Hepatocyte (in vitro differentiated cells): Measurements from ENCODE around the gene APPL2. TPM values are rescaled to one million over a fixed set of nuclear protein-coding genes. Genes with fewer than 3 reads are reported as not detected.
"Not testable (repeated sequence)": the region's sequence is repeated elsewhere in the genome, so short reads cannot be mapped to it uniquely, and the experiment has no call there.

Experiments used
- DNase-seq: peaks from one replicate; pipeline ENCODE4 v3.0.0-alpha.2; 2016; ENCODE audit warnings: low spot score
- H2AFZ ChIP-seq: fragments of 200-600 bp; sonication (generic); 2 replicates; pipeline ENCODE4 v1.6.0; 2016; ENCODE audit warnings: antibody characterized with exemption, mild to moderate bottlenecking
- H3K27ac ChIP-seq: fragments of 200-600 bp; sonication (generic); 2 replicates; pipeline ENCODE4 v1.5.1; 2016; ENCODE audit warnings: mild to moderate bottlenecking
- H3K27me3 ChIP-seq: fragments of 200-600 bp; sonication (generic); 2 replicates; pipeline ENCODE4 v1.6.1; 2016
- H3K36me3 ChIP-seq: fragments of 200-600 bp; sonication (generic); replicated peaks from 2 replicates; pipeline ENCODE4 v1.5.1; 2016; ENCODE audit warnings: low read depth; ENCODE audit not compliant: insufficient read depth
- H3K4me1 ChIP-seq: fragments of 200-600 bp; sonication (generic); 2 replicates; pipeline ENCODE4 v1.5.1; 2016; ENCODE audit warnings: mild to moderate bottlenecking, moderate library complexity; ENCODE audit not compliant: insufficient read depth
- H3K4me2 ChIP-seq: fragments of 200-600 bp; sonication (generic); 2 replicates; pipeline ENCODE4 v1.6.0; 2016
- H3K4me3 ChIP-seq: fragments of 200-600 bp; sonication (generic); 2 replicates; pipeline ENCODE4 v1.5.1; 2016; ENCODE audit warnings: mild to moderate bottlenecking
- H3K79me2 ChIP-seq: fragments of 200-600 bp; sonication (generic); 2 replicates; pipeline ENCODE4 v1.6.0; 2017; ENCODE audit warnings: mild to moderate bottlenecking
- H3K9me2 ChIP-seq: fragments of 200-600 bp; sonication (generic); replicated peaks from 2 replicates; pipeline ENCODE4 v1.6.0; 2017; ENCODE audit warnings: mild to moderate bottlenecking; ENCODE audit not compliant: insufficient read depth
- H3K9me3 ChIP-seq: fragments of 200-600 bp; sonication (generic); 2 replicates; pipeline ENCODE4 v1.5.1; 2016; ENCODE audit warnings: low read depth, mild to moderate bottlenecking
- H4K20me1 ChIP-seq: fragments of 200-600 bp; sonication (generic); 2 replicates; pipeline ENCODE4 v1.6.0; 2016; ENCODE audit warnings: mild to moderate bottlenecking; ENCODE audit not compliant: insufficient read depth, poor library complexity, severe bottlenecking
- EZH2 ChIP-seq: fragments of 200-600 bp; sonication (generic); IDR thresholded peaks from 2 replicates; pipeline ENCODE4 v1.6.1; 2016; ENCODE audit warnings: antibody characterized with exemption, mild to moderate bottlenecking, borderline replicate concordance
- EZH2phosphoT487 ChIP-seq: fragments of 200-600 bp; sonication (generic); IDR thresholded peaks from one replicate; pipeline ENCODE4 v1.6.1; 2018; ENCODE audit warnings: antibody characterized with exemption, mild to moderate bottlenecking, low read depth, moderate library complexity; ENCODE audit not compliant: unreplicated experiment, severe bottlenecking
- WGBS: methylation state at CpG from one replicate; pipeline ENCODE4 v1.1.6; 2016; ENCODE audit warnings: low lambda C conversion rate; ENCODE audit errors: missing lambda C conversion rate; 5-methylcytosine and 5-hydroxymethylcytosine counted together
- polyA plus RNA-seq: library from polyadenylated mRNA; unstranded; fragments of >200 nt; fragmentation: Nextera tagmentation; extraction: Ambion mirVana; gene quantifications from 2 replicates; pipeline ENCODE4 v1.2.1, GENCODE V29; 2016
- total RNA-seq: library from RNA; depleted of rRNA; stranded (reverse); fragments of >200 nt; gene quantifications from 2 replicates; pipeline ENCODE4 v1.2.3, GENCODE V29; 2014
- TF ChIP-seq, protein P1 (sequence below): fragments of 200-600 bp; sonication (generic); IDR thresholded peaks from 2 replicates; pipeline ENCODE4 v1.5.1; 2016; ENCODE audit warnings: antibody characterized with exemption, mild to moderate bottlenecking; ENCODE audit not compliant: poor library complexity

Gene APPL2
- total and polyA plus RNA-seq, 2 experiments from 2014 or later, result 42.2 to 74.1 TPM

GRCh38 chr12:105192624-105193225 lies 43.2 kb downstream of the APPL2 start:
- no peak overlapping the region for H3K27ac ChIP-seq
- TF ChIP-seq EZH2 (no peak), EZH2phosphoT487 (no peak)
- TF ChIP-seq, protein P1, sequence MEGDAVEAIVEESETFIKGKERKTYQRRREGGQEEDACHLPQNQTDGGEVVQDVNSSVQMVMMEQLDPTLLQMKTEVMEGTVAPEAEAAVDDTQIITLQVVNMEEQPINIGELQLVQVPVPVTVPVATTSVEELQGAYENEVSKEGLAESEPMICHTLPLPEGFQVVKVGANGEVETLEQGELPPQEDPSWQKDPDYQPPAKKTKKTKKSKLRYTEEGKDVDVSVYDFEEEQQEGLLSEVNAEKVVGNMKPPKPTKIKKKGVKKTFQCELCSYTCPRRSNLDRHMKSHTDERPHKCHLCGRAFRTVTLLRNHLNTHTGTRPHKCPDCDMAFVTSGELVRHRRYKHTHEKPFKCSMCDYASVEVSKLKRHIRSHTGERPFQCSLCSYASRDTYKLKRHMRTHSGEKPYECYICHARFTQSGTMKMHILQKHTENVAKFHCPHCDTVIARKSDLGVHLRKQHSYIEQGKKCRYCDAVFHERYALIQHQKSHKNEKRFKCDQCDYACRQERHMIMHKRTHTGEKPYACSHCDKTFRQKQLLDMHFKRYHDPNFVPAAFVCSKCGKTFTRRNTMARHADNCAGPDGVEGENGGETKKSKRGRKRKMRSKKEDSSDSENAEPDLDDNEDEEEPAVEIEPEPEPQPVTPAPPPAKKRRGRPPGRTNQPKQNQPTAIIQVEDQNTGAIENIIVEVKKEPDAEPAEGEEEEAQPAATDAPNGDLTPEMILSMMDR, result no peak
- no peaks in the 10 kb centered on the region for H4K20me1 ChIP-seq
- no peaks in the 10 kb centered on the region for H3K9me3 ChIP-seq
- no peaks in the 10 kb centered on the region for H3K4me1 ChIP-seq
- no peaks in the 10 kb centered on the region for H3K79me2 ChIP-seq
- no peak overlapping the region for H3K4me2 ChIP-seq
- H3K4me3 ChIP-seq, result no peak overlapping the region
- peaks cover 6% of the 10 kb centered on the region for H3K36me3 ChIP-seq
- no peak for DNase-seq
- 74% methylated on average over 1 of the region's 1 CpG for WGBS
- no peak overlapping the region for H2AFZ ChIP-seq
- H3K9me2 ChIP-seq, result no peaks in the 10 kb centered on the region
- H3K27me3 ChIP-seq, result no peaks in the 10 kb centered on the region

DNA sequence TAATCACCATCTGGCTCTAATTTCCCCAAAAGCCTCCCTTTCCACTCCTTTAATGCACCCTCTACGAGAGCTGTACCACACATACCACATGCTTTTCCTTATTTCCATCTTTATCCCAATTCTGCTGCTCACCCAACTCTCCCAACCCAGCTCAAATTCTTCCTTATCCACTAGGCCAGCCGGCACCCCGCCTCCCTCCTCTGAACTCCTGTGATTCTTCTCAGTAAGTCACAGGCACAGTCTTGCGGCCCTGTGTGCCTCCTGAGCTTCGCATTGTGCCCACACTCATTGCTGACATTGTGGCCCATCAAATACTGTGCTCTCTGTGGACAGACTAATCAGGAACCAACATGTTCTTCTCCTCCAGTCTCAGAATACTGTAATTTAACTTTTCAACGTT lies 45.4 kb downstream of the APPL2 start:
- Histone ChIP-seq H3K4me2 (no peak overlapping the region), H3K36me3 (peaks cover 6% of the 10 kb centered on the region), H3K27me3 (no peaks in the 10 kb centered on the region), H4K20me1 (no peaks in the 10 kb centered on the region), H3K27ac (no peak overlapping the region), H3K9me3 (no peaks in the 10 kb centered on the region), H3K79me2 (peaks cover 2% of the 10 kb centered on the region), H3K9me2 (no peaks in the 10 kb centered on the region), H2AFZ (no peak overlapping the region), H3K4me3 (no peak overlapping the region), H3K4me1 (no peaks in the 10 kb centered on the region)
- DNase-seq, result no peak
- 90% methylated on average over 6 of the region's 6 CpGs for WGBS
- TF ChIP-seq, protein P1, result no peak
- TF ChIP-seq EZH2phosphoT487 (no peak), EZH2 (no peak)

DNA sequence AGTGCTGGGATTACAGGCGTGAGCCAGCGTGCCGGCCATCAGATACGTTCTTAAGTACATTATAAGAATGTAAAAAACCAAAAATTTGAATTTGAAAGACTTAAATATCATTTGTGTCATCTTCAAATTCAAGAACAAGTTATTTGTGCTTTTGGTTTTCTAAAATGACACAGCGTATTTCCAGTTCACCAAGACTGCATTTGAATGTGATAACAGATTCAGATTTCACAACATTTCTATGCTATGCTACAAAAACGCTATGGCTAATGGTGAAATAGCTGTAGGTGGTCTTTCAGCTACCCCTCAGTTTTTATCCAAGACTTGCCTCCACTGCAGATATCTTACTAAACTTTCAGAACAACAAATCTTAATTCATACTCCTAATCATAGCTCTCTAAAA lies 46.7 kb downstream of the APPL2 start:
- Histone ChIP-seq H4K20me1 (no peaks in the 10 kb centered on the region), H3K27me3 (no peaks in the 10 kb centered on the region), H3K79me2 (peaks cover 2% of the 10 kb centered on the region), H3K27ac (no peak overlapping the region), H3K4me2 (no peak overlapping the region), H3K9me2 (no peaks in the 10 kb centered on the region), H3K4me3 (no peak overlapping the region), H3K4me1 (no peaks in the 10 kb centered on the region), H2AFZ (no peak overlapping the region), H3K9me3 (no peaks in the 10 kb centered on the region), H3K36me3 (peaks cover 8% of the 10 kb centered on the region)
- 80% methylated on average over 6 of the region's 6 CpGs for WGBS
- no peak for DNase-seq
- no peak for TF ChIP-seq EZH2phosphoT487
- TF ChIP-seq, protein P1, result no peak
- TF ChIP-seq EZH2, result no peak

GRCh38 chr12:105183976-105184375 lies 52.0 kb downstream of the APPL2 start:
- H3K79me2 ChIP-seq, H2AFZ ChIP-seq, H4K20me1 ChIP-seq, H3K27ac ChIP-seq, H3K27me3 ChIP-seq, H3K4me1 ChIP-seq, DNase-seq, H3K4me2 ChIP-seq, H3K4me3 ChIP-seq, H3K9me2 ChIP-seq: not testable (repeated sequence)
- Histone ChIP-seq H3K36me3 (peaks cover 13% of the 10 kb centered on the region), H3K9me3 (peaks cover 13% of the 10 kb centered on the region)
- WGBS, result 90% methylated on average over 5 of the region's 5 CpGs

DNA sequence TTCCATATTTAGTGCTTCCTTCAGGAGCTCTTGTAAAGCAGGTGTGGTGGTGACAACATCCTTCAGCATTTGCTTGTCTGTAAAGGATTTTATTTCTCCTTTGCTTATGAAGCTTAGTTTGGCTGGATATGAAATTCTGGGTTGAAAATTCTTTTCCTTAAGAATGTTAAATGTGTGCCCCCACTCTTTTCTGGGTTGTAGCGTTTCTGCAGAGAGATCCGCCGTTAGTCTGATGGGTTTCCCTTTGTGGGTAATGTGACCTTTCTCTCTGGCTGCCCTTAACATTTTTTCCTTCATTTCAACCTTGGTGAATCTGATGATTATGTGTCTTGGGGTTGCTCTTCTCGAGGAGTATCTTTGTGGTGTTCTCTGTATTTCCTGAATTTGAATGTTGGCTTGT lies 52.6 kb downstream of the APPL2 start:
- not testable (repeated sequence) for H3K9me2 ChIP-seq, H3K4me3 ChIP-seq, H3K27me3 ChIP-seq, H3K79me2 ChIP-seq, H3K4me1 ChIP-seq, H3K27ac ChIP-seq, H2AFZ ChIP-seq, H3K36me3 ChIP-seq, H4K20me1 ChIP-seq, H3K4me2 ChIP-seq, DNase-seq
- WGBS, result 99% methylated on average over 4 of the region's 4 CpGs
- peaks cover 13% of the 10 kb centered on the region for H3K9me3 ChIP-seq

DNA sequence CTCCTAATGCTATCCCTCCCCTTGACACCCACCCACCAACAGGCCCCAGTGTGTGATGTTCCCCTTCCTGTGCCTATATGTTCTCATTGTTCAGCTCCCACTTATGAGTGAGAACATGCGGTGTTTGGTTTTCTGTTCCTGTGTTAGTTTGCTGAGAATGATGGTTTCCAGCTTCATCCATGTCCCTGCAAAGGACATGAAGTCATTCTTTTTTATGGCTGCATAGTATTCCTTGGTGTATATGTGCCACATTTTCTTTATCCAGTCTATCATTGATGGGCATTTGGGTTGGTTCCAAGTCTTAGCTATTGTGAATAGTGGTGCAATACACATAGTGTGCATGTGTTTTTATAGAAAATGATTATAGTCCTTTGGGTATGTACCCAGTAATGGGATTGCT lies 56.9 kb downstream of the APPL2 start:
- not testable (repeated sequence) for H3K9me2 ChIP-seq, H3K4me3 ChIP-seq, H3K4me2 ChIP-seq, H2AFZ ChIP-seq, H3K27ac ChIP-seq, H3K27me3 ChIP-seq, H4K20me1 ChIP-seq, H3K4me1 ChIP-seq, DNase-seq, H3K79me2 ChIP-seq, H3K36me3 ChIP-seq
- WGBS, result 100% methylated on average over 1 of the region's 1 CpG
- H3K9me3 ChIP-seq, result peaks cover 13% of the 10 kb centered on the region
